Ishikawa (cell line): Measurements from ENCODE around the gene DUSP22.

Experiments used
- CEBPB ChIP-seq: IDR thresholded peaks from 2 replicates; pipeline ENCODE4 v1.6.1; 2012
- CREB1 ChIP-seq: IDR thresholded peaks from 2 replicates; pipeline ENCODE4 v1.6.1; 2012; ENCODE audit warnings: low read depth
- EGR1 ChIP-seq: IDR thresholded peaks from 2 replicates; pipeline ENCODE4 v1.6.1; 2012
- EP300 ChIP-seq: IDR thresholded peaks from 2 replicates; pipeline ENCODE4 v1.6.1; 2012; ENCODE audit warnings: borderline replicate concordance
- FOXM1 ChIP-seq: IDR thresholded peaks from 2 replicates; pipeline ENCODE4 v1.6.1; 2012; ENCODE audit warnings: low read depth, borderline replicate concordance
- NFIC ChIP-seq: IDR thresholded peaks from 2 replicates; pipeline ENCODE4 v1.6.1; 2012
- RAD21 ChIP-seq: IDR thresholded peaks from 2 replicates; pipeline ENCODE4 v1.6.1; 2012; ENCODE audit warnings: low read depth
- TAF1 ChIP-seq: IDR thresholded peaks from 2 replicates; pipeline ENCODE4 v1.6.1; 2012; ENCODE audit warnings: low read depth, mild to moderate bottlenecking
- TCF12 ChIP-seq: IDR thresholded peaks from 2 replicates; pipeline ENCODE4 v1.6.1; 2012; ENCODE audit warnings: low read depth
- YY1 ChIP-seq: IDR thresholded peaks from 2 replicates; pipeline ENCODE4 v1.6.1; 2012; ENCODE audit warnings: low read depth
- TF ChIP-seq, protein P1 (sequence below): IDR thresholded peaks from 2 replicates; pipeline ENCODE4 v1.6.1; 2012
- TF ChIP-seq, protein P2 (sequence below): IDR thresholded peaks from 2 replicates; pipeline ENCODE4 v1.6.1; 2012

DNA sequence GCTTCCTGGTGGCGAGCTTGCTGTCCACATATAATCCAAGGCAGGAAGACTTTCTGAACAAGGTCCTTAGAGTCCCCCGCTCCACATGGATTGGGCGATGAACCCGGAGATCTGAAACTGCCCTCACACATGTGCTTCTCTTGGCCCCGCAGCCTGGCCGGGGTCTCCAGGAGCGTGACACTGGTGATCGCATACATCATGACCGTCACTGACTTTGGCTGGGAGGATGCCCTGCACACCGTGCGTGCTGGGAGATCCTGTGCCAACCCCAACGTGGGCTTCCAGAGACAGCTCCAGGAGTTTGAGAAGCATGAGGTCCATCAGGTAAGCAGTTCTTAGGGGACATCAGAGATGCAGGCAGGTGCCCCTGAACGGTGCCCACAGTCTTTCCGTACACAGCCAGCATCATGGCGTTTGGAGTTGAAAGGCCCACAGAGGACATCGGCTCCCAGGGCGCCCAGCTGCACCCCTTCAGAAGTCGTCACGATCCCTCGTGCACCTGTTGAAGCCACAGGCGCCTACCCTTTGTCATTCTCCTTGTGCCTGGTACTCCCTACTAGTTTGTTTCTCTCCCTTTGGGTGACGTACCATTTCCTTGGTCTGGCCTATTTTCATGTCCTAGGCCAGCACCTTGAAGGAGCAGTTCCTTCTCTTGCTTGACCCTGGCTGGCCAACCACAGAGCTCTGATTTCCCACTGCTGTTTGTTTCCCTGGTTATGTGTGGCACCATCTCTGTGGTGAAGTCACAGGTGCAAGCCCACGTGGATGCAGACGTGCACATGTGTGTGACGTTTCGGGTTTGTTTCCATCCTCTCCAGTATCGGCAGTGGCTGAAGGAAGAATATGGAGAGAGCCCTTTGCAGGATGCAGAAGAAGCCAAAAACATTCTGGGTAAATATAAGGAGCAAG is 55.9 kb downstream of the DUSP22 start:
- no peak for TF ChIP-seq FOXM1
- TF ChIP-seq RAD21: no peak
- TF ChIP-seq, protein P1, sequence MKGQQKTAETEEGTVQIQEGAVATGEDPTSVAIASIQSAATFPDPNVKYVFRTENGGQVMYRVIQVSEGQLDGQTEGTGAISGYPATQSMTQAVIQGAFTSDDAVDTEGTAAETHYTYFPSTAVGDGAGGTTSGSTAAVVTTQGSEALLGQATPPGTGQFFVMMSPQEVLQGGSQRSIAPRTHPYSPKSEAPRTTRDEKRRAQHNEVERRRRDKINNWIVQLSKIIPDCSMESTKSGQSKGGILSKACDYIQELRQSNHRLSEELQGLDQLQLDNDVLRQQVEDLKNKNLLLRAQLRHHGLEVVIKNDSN: no peak
- no peak for TF ChIP-seq EGR1
- no peak for TF ChIP-seq EP300
- TF ChIP-seq NFIC: no peak
- no peak for TF ChIP-seq TAF1
- TF ChIP-seq CREB1: no peak
- TF ChIP-seq, protein P2, sequence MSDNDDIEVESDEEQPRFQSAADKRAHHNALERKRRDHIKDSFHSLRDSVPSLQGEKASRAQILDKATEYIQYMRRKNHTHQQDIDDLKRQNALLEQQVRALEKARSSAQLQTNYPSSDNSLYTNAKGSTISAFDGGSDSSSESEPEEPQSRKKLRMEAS: no peak
- TF ChIP-seq CEBPB: no peak
- TF ChIP-seq YY1: no peak
- no peak for TF ChIP-seq TCF12
